Measurements from ENCODE around the gene RAC2.

DNA sequence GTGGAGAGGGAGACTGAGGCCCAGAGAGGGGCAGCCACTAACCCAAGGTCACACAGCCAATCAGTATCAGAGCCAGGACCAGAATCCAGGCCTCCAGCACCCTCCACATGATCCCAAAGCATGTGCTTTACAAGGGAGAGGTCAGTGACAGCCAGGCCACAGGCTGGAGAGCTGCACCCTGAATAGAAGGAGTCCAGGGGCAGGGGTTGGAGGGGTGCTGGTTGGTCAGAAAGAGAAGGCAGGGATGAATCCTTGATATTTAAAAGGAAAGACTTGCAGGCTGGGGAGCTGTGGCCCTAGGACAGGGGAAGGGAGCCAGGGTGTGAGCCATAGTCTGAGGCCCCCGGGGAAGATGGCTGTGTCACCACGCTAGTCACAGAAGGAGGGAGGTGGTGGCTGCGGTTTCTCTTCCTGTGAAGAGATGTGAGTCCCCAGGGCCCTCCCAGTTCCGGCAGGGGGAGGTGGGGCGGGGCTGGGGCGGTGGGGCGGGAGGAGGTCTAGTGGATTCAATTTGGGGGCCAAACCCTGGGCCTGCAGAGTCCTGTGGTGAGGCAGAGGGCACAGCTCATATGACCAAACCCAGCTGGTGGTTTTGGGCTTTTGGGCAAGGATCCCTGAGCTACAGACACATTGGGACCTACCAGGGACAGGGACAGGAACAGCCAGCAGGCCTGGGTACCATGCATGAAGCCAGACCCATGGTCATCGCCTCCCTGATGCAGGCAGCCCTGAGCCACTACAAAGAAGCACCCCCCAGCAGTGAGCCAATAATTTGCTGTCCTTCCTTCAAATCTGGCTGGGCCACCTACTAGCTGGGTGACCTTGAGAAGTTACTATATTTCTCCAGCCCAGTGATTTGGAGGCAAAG is 14.0 kb downstream of the RAC2 start:
- TF ChIP-seq, protein P1, sequence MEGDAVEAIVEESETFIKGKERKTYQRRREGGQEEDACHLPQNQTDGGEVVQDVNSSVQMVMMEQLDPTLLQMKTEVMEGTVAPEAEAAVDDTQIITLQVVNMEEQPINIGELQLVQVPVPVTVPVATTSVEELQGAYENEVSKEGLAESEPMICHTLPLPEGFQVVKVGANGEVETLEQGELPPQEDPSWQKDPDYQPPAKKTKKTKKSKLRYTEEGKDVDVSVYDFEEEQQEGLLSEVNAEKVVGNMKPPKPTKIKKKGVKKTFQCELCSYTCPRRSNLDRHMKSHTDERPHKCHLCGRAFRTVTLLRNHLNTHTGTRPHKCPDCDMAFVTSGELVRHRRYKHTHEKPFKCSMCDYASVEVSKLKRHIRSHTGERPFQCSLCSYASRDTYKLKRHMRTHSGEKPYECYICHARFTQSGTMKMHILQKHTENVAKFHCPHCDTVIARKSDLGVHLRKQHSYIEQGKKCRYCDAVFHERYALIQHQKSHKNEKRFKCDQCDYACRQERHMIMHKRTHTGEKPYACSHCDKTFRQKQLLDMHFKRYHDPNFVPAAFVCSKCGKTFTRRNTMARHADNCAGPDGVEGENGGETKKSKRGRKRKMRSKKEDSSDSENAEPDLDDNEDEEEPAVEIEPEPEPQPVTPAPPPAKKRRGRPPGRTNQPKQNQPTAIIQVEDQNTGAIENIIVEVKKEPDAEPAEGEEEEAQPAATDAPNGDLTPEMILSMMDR (IDR thresholded peaks at IDR 0.05), result no peak
- TF ChIP-seq POLR2A (IDR thresholded peaks at IDR 0.05), result no peak
